ENCODE data around the gene LBX2.

DNA sequence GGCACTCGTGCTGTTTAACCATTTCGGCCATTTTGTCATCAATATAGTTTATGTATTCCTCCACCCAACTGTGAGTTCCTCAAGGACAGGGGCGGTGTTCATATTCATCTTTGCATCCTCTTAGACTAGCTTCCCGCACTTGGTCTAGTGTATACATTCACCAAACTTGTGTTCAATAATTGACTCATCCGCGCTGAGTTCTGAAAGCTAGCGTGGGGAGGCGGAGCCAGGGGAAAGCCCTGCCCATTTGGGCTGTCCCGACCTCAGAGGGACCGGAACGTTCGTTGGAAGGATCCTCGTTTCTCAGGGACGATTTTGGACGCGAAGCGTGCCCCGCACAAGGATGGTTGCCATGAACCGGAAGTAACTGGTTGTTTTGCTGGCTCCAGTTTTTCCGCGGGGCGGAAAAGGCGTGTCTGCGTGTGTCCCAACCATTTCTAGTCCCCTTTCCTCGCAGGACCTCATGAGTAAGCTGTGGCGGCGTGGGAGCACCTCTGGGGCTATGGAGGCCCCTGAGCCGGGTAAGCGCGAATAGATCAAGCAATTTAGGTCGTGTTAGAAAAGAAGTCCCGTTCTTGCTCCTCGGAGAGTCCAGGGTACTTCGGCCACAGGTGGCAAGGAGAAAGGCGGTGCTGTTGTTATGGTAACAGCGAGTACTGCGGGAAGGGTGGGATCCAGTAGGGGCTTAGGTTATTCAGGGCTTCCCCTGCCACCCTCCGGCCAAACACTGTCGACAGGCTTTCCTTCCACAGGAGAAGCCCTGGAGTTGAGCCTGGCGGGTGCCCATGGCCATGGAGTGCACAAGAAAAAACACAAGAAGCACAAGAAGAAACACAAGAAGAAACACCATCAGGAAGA is 44.5 kb downstream of the LBX2 start, which contains the start of gene INO80B:
- TF ChIP-seq YY1 (IDR thresholded peaks at IDR 0.05; ENCODE audit: insufficient read depth, insufficient read length) (peak; percentile 96), ZNF274 (IDR thresholded peaks at IDR 0.05; ENCODE audit: low read depth, low read length) (no peak), SUZ12 (IDR thresholded peaks at IDR 0.05; ENCODE audit: extremely low read depth, insufficient read depth, insufficient read length) (no peak)
